Panc1 (cell line): ENCODE measurements around the gene PLXNB1. TPM values are rescaled to one million over a fixed set of nuclear protein-coding genes. Genes with fewer than 3 reads are reported as not detected.

Experiments
- ATAC-seq: fragments of 200-7000 bp; cut with Tn5 transposase; 2 replicates; pipeline ENCODE4 v1.9.1; 2020; ENCODE audit warnings: mild to moderate bottlenecking, moderate library complexity
- BruUV-seq: library from RNA; stranded (reverse); fragments of 400-500 nt; replicated peaks from 2 replicates; lab custom pipeline; 2021; lab: Mats Ljungman, UMichigan
- CTCF ChIA-PET: fragments of 300-600 bp; sonication (Branson Sonifier 250); formaldehyde crosslinking; loops from one replicate; lab custom pipeline; 2022; ENCODE audit warnings: antibody characterized with exemption; lab: Charles Lee
- POLR2A ChIA-PET: fragments of 300-600 bp; sonication (Branson Sonifier 250); formaldehyde crosslinking; loops from one replicate; lab custom pipeline; 2022; ENCODE audit warnings: antibody characterized with exemption; lab: Charles Lee
- DNase-seq: peaks from one replicate; pipeline ENCODE4 v3.0.0-alpha.2; 2010; ENCODE audit warnings: low read depth, low spot score
- H3K27ac ChIP-seq: 2 replicates; pipeline ENCODE4 v1.5.1; 2011; ENCODE audit warnings: mild to moderate bottlenecking, low read length, inconsistent platforms
- H3K27me3 ChIP-seq: fragments of 200-500 bp; sonication (Bioruptor generic); 2 replicates; pipeline ENCODE4 v1.6.0; 2014; ENCODE audit warnings: low read length, inconsistent platforms; ENCODE audit not compliant: control insufficient read depth, insufficient read depth
- H3K36me3 ChIP-seq: fragments of 200-500 bp; sonication (Bioruptor generic); 2 replicates; pipeline ENCODE4 v1.5.1; 2014; ENCODE audit warnings: inconsistent platforms, mild to moderate bottlenecking, low read length, moderate library complexity; ENCODE audit not compliant: control insufficient read depth, insufficient read depth
- H3K4me1 ChIP-seq: 2 replicates; pipeline ENCODE4 v1.5.1; 2011; ENCODE audit warnings: inconsistent platforms, mild to moderate bottlenecking, low read length, moderate library complexity; ENCODE audit not compliant: control insufficient read depth, insufficient read depth
- H3K4me3 ChIP-seq, 2 experiments: 2 replicates each; pipeline ENCODE4 v1.5.1; 2011 to 2012; ENCODE audit warnings: low read depth in 2 of 2, low read length in 2 of 2, mild to moderate bottlenecking in 2 of 2, inconsistent platforms in 1 of 2, moderate library complexity in 1 of 2
- H3K9me3 ChIP-seq: fragments of 200-500 bp; sonication (Bioruptor generic); 2 replicates; pipeline ENCODE4 v1.5.1; 2014; ENCODE audit warnings: low read depth, mild to moderate bottlenecking, inconsistent platforms, low read length, moderate library complexity; ENCODE audit not compliant: control insufficient read depth, insufficient read depth
- POLR2AphosphoS5 ChIP-seq: IDR thresholded peaks from 2 replicates; pipeline ENCODE4 v1.6.1; 2012; ENCODE audit warnings: mild to moderate bottlenecking, low read depth, low read length, moderate library complexity
- SIN3A ChIP-seq: IDR thresholded peaks from 2 replicates; pipeline ENCODE4 v1.6.1; 2012; ENCODE audit warnings: low read depth, mild to moderate bottlenecking, low read length, moderate library complexity, borderline replicate concordance; ENCODE audit not compliant: insufficient read depth
- TCF7L2 ChIP-seq: IDR thresholded peaks from 2 replicates; pipeline ENCODE4 v1.6.1; 2011; ENCODE audit warnings: mild to moderate bottlenecking, low read depth, low read length, inconsistent platforms
- in situ Hi-C: cut with HindIII; loops from 2 replicates; pipeline ENCODE4 v1.10.0; 2016; ENCODE audit warnings: low sequenced_read_pairs, low pct_unique_long_range_greater_than_20kb
- intact Hi-C: fragments of 100-400 bp; cut with micrococcal nuclease; formaldehyde crosslinking; loops from one replicate; pipeline ENCODE4 v1.10.0; 2022; ENCODE audit not compliant: unreplicated experiment
- total RNA-seq: library from RNA; stranded (reverse); gene quantifications from one replicate; pipeline ENCODE4 v1.2.1, GENCODE V29; 2021; ENCODE audit not compliant: unreplicated experiment
- TF ChIP-seq, protein P1 (sequence below): fragments of 450-650 bp; IDR thresholded peaks from 2 replicates; pipeline ENCODE4 v1.5.1; 2017; ENCODE audit warnings: mild to moderate bottlenecking
- TF ChIP-seq, protein P2 (sequence below), 2 experiments: IDR thresholded peaks; 2 replicates each; pipeline ENCODE4 v1.6.1; 2011 to 2012; ENCODE audit warnings: low read depth in 2 of 2, control low read depth in 1 of 2, low read length in 1 of 2, mild to moderate bottlenecking in 1 of 2, moderate library complexity in 1 of 2; ENCODE audit not compliant: insufficient read depth in 1 of 2

The PLXNB1 gene
- total RNA-seq, 1 experiment from 2014 or later, result 22.8 TPM

DNA sequence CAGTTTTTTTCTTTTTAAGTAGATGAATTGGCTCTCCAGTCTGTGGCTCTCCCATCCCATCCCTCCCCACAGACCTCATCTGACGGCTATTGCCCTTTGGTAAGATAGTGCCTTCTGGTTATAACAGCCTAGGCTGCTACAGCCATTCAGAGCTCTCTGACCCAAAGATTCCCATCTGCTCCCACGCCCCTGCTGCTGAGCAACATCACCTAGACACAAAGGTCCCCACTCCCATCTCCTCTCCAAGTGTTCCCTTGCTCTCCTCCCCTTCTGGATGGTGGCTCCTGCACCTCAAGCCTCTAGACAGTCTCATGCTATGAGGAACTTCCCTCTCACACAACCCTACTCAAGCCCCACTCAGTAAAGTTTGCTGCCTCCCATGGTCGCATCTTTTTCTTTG is 34.2 kb downstream of the PLXNB1 start:
- TF ChIP-seq, protein P1, sequence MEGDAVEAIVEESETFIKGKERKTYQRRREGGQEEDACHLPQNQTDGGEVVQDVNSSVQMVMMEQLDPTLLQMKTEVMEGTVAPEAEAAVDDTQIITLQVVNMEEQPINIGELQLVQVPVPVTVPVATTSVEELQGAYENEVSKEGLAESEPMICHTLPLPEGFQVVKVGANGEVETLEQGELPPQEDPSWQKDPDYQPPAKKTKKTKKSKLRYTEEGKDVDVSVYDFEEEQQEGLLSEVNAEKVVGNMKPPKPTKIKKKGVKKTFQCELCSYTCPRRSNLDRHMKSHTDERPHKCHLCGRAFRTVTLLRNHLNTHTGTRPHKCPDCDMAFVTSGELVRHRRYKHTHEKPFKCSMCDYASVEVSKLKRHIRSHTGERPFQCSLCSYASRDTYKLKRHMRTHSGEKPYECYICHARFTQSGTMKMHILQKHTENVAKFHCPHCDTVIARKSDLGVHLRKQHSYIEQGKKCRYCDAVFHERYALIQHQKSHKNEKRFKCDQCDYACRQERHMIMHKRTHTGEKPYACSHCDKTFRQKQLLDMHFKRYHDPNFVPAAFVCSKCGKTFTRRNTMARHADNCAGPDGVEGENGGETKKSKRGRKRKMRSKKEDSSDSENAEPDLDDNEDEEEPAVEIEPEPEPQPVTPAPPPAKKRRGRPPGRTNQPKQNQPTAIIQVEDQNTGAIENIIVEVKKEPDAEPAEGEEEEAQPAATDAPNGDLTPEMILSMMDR, result no peak
- no peak for TF ChIP-seq SIN3A
- TF ChIP-seq POLR2AphosphoS5, result no peak
- no peak for TF ChIP-seq TCF7L2
- TF ChIP-seq, protein P2, sequence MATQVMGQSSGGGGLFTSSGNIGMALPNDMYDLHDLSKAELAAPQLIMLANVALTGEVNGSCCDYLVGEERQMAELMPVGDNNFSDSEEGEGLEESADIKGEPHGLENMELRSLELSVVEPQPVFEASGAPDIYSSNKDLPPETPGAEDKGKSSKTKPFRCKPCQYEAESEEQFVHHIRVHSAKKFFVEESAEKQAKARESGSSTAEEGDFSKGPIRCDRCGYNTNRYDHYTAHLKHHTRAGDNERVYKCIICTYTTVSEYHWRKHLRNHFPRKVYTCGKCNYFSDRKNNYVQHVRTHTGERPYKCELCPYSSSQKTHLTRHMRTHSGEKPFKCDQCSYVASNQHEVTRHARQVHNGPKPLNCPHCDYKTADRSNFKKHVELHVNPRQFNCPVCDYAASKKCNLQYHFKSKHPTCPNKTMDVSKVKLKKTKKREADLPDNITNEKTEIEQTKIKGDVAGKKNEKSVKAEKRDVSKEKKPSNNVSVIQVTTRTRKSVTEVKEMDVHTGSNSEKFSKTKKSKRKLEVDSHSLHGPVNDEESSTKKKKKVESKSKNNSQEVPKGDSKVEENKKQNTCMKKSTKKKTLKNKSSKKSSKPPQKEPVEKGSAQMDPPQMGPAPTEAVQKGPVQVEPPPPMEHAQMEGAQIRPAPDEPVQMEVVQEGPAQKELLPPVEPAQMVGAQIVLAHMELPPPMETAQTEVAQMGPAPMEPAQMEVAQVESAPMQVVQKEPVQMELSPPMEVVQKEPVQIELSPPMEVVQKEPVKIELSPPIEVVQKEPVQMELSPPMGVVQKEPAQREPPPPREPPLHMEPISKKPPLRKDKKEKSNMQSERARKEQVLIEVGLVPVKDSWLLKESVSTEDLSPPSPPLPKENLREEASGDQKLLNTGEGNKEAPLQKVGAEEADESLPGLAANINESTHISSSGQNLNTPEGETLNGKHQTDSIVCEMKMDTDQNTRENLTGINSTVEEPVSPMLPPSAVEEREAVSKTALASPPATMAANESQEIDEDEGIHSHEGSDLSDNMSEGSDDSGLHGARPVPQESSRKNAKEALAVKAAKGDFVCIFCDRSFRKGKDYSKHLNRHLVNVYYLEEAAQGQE (IDR thresholded peaks at IDR 0.05; ENCODE audit: insufficient read depth in 1 of 2, low read depth in 2 of 2, low read length in 1 of 2), result no peak
- no peak overlapping the region for H3K27ac ChIP-seq
- H3K27me3 ChIP-seq, result 0 out of 2 replicates have a peak, but pooled peaks cover 2% of the 10 kb centered on the region
- in situ Hi-C loops (no loop called here), intact Hi-C loops (no loop called here)
- no peaks in the 10 kb centered on the region for H3K9me3 ChIP-seq
- DNase-seq (no peak), ATAC-seq (no peak)
- POLR2A ChIA-PET, result interaction anchor here (0.7 kb wide), 1 partner anchor 169 kb away, joined by 8 read pairs; no protein-coding TSS in a partner anchor
- BruUV-seq, result no TSS peak
- H3K4me3 ChIP-seq, result no peak overlapping the region
- H3K4me1 ChIP-seq, result no peaks in the 10 kb centered on the region
- H3K36me3 ChIP-seq, result no peaks in the 10 kb centered on the region
- CTCF ChIA-PET, result no interaction called here

DNA sequence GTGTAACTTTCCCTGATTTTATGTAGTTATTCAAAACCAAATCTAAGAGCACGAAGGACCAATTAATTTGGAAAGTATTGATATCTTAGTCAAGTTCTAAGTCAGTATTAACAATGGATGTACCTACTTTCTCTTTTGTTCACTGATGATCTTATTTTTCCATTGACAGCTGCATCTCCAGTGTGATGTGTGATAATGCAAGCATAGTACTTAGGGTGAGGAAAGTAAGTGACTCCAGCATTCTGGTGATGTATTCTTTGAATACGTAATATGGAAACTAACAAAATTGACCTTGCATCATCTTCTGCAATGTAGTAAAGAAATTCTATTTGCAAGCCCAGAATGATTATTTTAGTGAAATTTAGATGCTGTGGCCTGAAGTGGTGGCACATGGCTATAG is 35.5 kb downstream of the PLXNB1 start:
- intact Hi-C loops (no loop called here), in situ Hi-C loops (no loop called here)
- ChIA-PET POLR2A (no interaction called here), CTCF (no interaction called here)
- Histone ChIP-seq H3K4me1 (no peaks in the 10 kb centered on the region), H3K4me3 (no peak overlapping the region), H3K9me3 (no peaks in the 10 kb centered on the region), H3K27me3 (0 out of 2 replicates have a peak, but pooled peaks cover 2% of the 10 kb centered on the region), H3K27ac (no peak overlapping the region), H3K36me3 (no peaks in the 10 kb centered on the region)
- DNase-seq, result no peak
- TF ChIP-seq, protein P1, result no peak
- ATAC-seq, result no peak
- no TSS peak for BruUV-seq
